Astrocyte (in vitro differentiated cells and primary cell): ENCODE measurements around the gene AATF.

Experiments used
- CTCF ChIP-seq: IDR thresholded peaks from 2 replicates; pipeline ENCODE4 v1.5.1; 2011; ENCODE audit warnings: low read depth, mild to moderate bottlenecking, inconsistent platforms, low read length, moderate library complexity; ENCODE audit not compliant: insufficient read depth
- EZH2 ChIP-seq: IDR thresholded peaks from 2 replicates; pipeline ENCODE4 v1.6.1; 2012; ENCODE audit warnings: mild to moderate bottlenecking, low read length, inconsistent platforms; ENCODE audit not compliant: insufficient read depth

- TF ChIP-seq CTCF (no peak), EZH2 (no peak)
These were observed 2.0 kb upstream of the AATF start for GRCh38 chr17:36946726-36947091.
